GM19467 (cell line): ENCODE measurements around the gene EPN2.

Experiments
- ATAC-seq: cut with Tn5 transposase; IDR thresholded peaks from one replicate; pipeline ENCODE4 v1.9.1; 2021; ENCODE audit warnings: mild to moderate bottlenecking, moderate library complexity; ENCODE audit not compliant: unreplicated experiment

EPN2 gene

DNA sequence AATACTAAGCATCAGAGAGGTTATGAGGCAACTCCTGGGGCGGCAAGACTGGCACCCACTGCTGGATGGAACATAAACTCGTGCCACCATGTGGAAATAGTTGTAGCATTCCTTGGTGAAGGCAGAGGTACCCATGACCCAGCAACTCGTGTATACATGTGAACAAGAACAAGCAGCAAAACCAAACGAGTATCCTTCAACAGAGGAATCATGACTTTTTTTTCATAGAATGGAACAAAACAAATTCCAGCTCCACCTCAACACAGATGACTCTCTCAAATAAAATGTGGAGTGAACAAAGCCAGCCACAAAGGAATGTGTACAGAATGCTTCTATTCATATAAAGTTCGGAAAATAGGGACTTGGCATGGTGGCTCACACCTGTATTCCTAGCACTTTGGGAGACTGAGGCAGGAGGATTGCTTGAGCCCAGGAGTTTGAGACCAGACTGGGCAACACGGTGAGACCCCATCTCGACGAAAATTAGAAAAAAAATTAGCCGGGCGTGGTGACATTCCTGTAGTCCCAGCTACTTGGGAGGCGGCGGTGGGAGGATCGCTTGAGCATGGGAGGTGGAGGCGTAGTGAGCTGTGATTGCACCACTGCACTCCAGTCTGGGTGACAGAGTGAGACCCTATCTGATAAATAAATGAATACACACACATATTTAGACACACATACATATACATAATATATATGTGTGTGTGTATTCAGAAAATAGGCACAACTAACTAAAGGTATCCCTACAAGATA is 90.0 kb downstream of the EPN2 start:
- no peak for ATAC-seq

- no peak for ATAC-seq
These were observed 91.4 kb downstream of the EPN2 start for GRCh38 chr17:19328441-19329061.

GRCh38 chr17:19329136-19329535 is 92.0 kb downstream of the EPN2 start:
- ATAC-seq = no peak

DNA sequence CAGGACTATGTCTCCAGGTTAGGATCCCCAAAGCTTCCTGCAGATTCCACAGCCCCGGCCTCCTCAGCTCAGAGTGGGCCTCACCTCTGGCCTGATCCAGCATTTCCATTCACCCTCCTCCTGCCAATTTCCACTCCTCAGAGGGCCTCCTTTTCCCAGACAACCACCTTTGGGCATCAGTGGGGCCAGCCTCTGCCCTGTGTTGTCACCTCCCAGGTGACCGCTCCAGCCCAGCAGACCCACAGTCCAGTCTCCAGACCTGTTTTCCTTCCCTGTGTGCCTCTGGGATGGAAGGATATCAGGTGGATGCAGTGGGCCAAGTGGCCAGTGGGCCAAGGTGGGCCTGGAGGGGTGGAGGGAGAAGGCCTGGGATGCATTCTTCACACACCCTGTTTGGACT is 92.7 kb downstream of the EPN2 start:
- ATAC-seq = no peak

- no peak for ATAC-seq
These were observed 93.1 kb downstream of the EPN2 start for GRCh38 chr17:19330271-19330670.

DNA sequence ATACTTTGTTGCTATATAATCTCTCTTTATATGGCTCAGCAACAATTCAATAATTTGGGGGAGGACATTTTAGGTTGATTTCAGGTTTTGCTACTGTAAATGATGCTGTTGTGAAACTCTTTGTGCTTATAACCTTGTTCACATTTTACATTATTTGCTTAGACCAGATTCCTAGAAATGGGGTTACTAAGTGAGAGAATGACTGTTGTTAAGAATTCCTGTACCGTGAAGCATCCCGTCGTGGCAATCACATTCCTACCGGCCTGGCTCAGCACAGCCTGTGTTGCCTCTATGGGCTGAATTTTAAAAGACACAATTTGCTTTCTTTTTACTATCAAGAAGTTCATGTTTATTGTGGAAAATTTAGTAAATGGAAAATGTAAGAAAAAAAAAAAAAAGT is 94.0 kb downstream of the EPN2 start:
- ATAC-seq = no peak

GRCh38 chr17:19331543-19332245 is 94.5 kb downstream of the EPN2 start:
- ATAC-seq = no peak

DNA sequence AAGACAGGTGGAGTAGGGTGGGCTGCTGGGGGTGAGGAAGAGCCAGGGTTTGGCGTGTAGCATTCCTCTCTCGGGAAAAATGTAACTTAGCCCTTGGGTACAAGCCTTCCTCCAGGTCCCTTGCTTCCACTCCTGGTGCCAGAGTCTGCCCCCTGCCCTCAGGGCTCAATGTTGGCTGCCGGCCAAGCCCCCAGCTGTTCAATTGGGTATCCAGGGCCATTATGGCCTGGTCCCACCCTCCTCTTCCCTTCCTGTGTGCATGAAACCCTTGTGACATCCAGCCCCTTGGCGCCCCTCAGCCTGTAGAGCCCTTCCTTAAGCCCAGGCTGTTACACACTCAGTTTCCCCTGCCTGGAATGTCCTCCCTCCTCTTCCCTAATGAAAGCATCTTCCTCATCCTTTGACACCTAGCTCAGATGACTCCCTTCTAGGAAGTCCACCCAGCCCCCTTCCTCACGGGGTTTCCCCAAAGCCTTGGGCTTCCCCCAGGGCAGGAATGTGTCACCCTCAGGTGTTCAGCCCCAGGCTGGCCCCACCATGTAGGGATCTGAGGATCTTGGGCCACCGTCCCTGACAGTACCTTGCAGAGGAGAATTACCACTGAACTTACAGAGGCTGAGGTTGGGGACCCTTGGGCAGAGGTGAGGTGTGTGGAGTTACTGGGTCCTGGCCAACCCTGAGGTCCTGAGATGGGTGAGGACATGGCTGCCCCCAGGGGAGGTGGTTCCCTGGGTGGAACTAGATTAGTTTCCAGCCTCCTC is 95.4 kb downstream of the EPN2 start:
- no peak for ATAC-seq

DNA sequence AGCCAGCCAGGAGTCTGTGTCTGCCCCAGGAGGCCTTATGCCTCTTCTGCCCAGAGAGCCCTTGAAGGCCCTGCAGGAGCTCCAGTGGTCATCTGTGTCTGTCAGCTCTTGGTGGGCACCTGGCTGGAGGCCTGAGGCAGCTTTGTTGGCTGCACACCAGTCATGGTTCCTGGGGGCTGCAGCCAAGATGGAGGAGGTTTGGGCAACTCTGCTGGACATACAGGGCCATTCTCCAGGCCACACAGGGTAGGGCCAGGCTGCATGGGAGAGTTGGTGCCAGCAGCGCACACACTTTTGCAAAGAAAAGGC is 95.9 kb downstream of the EPN2 start:
- no peak for ATAC-seq

DNA sequence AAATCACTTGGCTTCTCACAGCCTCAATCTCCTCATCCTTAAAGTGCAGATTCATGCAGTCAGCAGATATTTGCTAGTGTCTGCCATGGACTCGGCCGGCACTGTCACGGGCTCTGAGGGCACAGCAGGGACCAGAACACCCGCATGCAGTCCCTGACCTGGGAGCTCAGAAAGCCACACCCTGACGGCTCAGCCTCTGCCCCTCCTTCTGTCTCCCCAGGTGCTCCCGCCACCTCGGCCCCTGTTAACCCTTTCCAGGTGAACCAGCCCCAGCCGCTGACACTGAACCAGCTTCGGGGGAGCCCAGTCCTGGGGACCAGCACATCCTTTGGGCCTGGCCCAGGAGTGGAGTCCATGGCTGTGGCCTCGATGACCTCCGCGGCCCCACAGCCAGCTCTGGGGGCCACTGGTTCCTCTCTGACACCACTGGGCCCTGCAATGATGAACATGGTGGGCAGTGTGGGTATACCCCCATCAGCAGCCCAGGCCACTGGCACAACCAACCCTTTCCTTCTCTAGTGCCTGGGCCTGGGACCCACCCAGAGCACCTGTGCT is 96.6 kb downstream of the EPN2 start:
- no peak for ATAC-seq

- no peak for ATAC-seq
These were observed 97.2 kb downstream of the EPN2 start for GRCh38 chr17:19334331-19334730.

GRCh38 chr17:19335951-19336631 is 98.9 kb downstream of the EPN2 start:
- ATAC-seq = no peak

DNA sequence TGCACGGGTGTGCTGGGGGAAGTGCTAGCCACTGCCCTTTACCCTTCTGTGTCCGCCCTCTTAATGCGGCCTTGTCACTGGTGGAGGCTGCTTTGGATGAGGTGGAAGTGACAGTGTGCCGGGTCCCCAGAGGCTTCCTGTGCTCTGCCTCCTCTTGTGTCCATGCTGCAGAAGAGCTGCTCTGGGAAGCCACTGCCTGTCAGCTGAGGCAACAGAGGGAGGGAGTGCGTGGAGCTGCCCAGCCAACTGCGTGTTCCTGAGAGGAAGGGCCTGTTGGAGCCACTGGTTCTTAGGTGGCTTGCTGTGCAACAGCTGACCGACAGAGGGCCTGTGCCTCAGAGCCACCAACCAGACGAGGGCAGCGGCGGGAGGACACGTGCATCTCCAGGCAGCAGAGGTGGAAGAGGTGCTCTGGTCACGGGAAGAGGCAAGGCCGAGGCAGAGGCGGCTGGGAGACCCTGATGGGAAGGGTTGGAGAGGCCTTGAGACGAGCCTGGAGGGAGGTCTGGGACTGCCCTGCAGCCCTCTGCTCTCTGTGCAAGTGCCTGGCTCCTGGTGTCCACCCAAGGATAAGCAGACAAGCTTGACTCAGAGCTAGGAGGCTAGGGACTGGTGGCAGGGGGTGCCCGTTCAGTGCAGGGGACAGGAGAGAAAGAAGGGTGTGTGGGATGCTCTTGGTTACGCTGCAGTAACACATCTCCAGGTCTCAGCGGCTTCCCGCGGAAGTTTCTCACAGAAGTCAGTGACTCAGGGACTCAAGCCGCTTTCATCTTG is 100.0 kb downstream of the EPN2 start:
- ATAC-seq = no peak

DNA sequence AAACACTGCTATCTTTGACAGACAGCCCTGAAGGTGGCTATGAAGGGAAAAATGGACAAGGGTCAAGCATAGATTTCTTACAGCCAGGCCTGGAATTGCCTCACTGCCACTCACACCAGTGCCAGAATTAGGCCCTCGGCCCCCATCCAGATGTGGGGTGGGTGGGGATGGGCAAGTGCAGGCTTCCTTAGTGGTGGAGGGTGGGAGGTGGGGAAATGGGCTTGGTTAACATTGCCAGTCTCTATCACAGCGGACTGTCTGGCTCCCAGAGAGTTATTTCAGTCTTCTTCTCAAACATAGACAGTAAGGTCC is 100.5 kb downstream of the EPN2 start:
- no peak for ATAC-seq

GRCh38 chr17:19338031-19338990 is 101.1 kb downstream of the EPN2 start:
- no peak for ATAC-seq

DNA sequence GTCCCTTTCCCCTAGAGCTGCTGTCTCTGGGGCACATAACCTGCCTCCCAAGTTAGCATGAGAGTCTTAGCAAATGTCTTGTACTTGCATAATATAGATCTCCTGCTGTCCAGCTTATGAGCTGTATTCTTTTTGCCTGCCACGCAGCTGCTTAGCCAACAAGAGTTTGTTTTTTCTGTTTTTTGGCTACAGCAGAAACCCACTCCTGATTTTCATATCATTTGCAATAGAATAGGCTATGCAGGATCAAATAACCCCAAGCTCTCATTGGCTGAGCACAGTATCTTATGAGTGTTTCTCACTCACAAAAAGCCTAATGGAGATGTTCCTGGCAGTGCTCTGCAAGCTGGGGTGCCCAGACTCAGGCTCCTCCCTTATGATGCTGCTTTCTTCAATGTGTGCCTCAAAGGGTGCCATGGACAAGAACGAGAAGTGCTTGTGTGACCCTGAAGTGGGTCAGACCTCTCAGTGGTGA is 102.2 kb downstream of the EPN2 start:
- no peak for ATAC-seq

GRCh38 chr17:19341211-19341631 is 104.1 kb downstream of the EPN2 start:
- no peak for ATAC-seq

DNA sequence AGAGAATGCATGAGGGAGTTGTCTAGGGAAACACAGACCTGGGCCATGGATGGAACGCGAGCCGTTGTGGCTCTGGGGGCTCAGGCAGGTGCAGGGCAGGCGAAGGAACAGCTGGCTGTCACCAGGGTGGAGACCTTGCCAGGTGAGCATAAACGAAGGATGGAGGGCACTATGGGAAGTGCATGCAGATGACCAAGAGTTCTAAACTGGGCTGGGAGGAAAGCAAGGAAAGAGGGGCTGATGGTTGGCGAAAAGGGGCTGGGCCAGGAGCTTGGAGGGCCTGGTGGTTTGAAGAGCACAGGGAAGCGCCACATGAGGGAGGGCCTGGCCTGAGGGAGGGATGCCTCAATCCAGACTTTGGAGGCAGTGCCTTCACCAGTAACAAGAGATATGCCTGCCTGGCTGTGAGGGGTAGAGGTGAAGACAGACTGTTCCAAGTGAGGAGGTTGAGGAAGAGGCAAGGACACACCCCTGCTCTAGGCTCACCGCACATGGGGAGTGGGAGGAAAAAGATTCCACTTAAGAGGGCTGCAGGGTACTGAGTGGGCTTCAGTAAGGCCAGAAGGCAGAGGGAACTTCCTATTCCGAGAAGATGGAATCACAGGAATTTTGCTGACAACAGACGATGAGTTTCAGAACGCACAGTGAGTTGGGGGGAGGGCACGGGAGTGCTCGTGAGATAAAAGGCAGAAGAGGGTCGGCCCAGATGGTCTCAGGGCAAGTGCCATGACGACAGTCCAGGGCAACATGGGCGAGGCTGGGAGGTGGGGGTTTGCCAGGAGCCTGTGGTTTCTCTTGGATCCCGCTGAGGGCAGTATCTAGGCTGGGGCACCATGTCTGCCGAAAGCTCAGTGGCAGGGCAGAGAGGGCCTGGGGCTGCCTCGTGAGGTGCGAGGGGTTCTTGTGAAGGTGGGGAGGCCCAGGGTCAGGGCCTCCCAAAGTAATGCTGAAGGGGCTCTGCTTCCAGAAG is 104.8 kb downstream of the EPN2 start:
- ATAC-seq = no peak
